BJ (cell line): ENCODE measurements around the gene SBNO2. TPM values are rescaled to one million over a fixed set of nuclear protein-coding genes. Genes with fewer than 3 reads are reported as not detected.

Experiments
- CTCF ChIA-PET: fragments of 350-600 bp; formaldehyde crosslinking; extraction: SDS; loops from one replicate; lab custom pipeline; 2021; ENCODE audit warnings: antibody characterized with exemption, inconsistent platforms; lab: Yijun Ruan, JAX
- POLR2A ChIA-PET: fragments of 300-600 bp; sonication (Branson Sonifier 250); formaldehyde crosslinking; extraction: SDS; loops from one replicate; lab custom pipeline; 2021; ENCODE audit warnings: antibody characterized with exemption; lab: Charles Lee
- DNase-seq: peaks from one replicate; pipeline ENCODE4 v3.0.0-alpha.2; 2011; ENCODE audit warnings: low read depth
- H3K27me3 ChIP-seq: 2 replicates; pipeline ENCODE4 v1.6.0; 2011; ENCODE audit warnings: low read length; ENCODE audit not compliant: control insufficient read depth, insufficient read depth
- H3K36me3 ChIP-seq: 2 replicates; pipeline ENCODE4 v1.5.1; 2011; ENCODE audit warnings: low read length; ENCODE audit not compliant: control insufficient read depth, insufficient read depth
- H3K4me3 ChIP-seq: 2 replicates; pipeline ENCODE4 v1.5.1; 2011; ENCODE audit warnings: low read depth, mild to moderate bottlenecking, control low read depth, low read length
- polyA plus RNA-seq: library from polyadenylated mRNA; depleted of rRNA; stranded (reverse); fragments of >200 nt; gene quantifications from 2 replicates; pipeline ENCODE4 v1.2.3, GENCODE V29; 2011
- TF ChIP-seq, protein P1 (sequence below): IDR thresholded peaks from 2 replicates; pipeline ENCODE4 v1.5.1; 2011; ENCODE audit warnings: low read depth, mild to moderate bottlenecking, control low read depth, inconsistent platforms, low read length, moderate library complexity; ENCODE audit not compliant: insufficient read depth

Gene SBNO2
- polyA plus RNA-seq, 1 experiment: 26.1 TPM

GRCh38 chr19:1140272-1141027 is 33.6 kb downstream of the SBNO2 start:
- TF ChIP-seq, protein P1, sequence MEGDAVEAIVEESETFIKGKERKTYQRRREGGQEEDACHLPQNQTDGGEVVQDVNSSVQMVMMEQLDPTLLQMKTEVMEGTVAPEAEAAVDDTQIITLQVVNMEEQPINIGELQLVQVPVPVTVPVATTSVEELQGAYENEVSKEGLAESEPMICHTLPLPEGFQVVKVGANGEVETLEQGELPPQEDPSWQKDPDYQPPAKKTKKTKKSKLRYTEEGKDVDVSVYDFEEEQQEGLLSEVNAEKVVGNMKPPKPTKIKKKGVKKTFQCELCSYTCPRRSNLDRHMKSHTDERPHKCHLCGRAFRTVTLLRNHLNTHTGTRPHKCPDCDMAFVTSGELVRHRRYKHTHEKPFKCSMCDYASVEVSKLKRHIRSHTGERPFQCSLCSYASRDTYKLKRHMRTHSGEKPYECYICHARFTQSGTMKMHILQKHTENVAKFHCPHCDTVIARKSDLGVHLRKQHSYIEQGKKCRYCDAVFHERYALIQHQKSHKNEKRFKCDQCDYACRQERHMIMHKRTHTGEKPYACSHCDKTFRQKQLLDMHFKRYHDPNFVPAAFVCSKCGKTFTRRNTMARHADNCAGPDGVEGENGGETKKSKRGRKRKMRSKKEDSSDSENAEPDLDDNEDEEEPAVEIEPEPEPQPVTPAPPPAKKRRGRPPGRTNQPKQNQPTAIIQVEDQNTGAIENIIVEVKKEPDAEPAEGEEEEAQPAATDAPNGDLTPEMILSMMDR: no peak
- no peak overlapping the region for H3K4me3 ChIP-seq
- ChIA-PET CTCF (no interaction called here), POLR2A (no interaction called here)
- peaks cover 27% of the 10 kb centered on the region for H3K36me3 ChIP-seq
- no peaks in the 10 kb centered on the region for H3K27me3 ChIP-seq
- no peak for DNase-seq

DNA sequence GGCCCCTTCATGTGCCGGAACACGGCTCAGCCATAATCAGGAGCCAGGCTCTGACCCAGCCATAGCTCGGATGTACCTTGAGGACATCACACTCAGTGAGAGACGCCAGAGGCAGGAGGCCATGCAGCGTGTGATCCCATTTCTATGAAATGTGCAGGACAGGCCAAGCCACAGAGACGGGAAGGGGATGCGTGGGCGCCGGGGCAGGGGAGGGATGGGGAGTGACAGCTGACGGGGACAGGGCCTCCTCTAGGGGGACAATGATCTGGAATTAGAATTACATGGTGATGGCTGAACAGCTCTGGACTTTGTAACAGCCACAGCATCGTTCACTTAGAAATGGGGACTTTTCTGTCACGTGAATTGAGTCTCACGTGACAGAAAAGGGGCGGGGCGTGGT is 34.9 kb downstream of the SBNO2 start:
- Histone ChIP-seq H3K36me3 (peaks cover 26% of the 10 kb centered on the region), H3K27me3 (no peaks in the 10 kb centered on the region), H3K4me3 (no peak overlapping the region)
- TF ChIP-seq, protein P1: no peak
- ChIA-PET CTCF (interaction anchor here (0.8 kb wide), 1 partner anchor 10 kb away, joined by 3 read pairs; no protein-coding TSS in a partner anchor), POLR2A (no interaction called here)
- no peak for DNase-seq

DNA sequence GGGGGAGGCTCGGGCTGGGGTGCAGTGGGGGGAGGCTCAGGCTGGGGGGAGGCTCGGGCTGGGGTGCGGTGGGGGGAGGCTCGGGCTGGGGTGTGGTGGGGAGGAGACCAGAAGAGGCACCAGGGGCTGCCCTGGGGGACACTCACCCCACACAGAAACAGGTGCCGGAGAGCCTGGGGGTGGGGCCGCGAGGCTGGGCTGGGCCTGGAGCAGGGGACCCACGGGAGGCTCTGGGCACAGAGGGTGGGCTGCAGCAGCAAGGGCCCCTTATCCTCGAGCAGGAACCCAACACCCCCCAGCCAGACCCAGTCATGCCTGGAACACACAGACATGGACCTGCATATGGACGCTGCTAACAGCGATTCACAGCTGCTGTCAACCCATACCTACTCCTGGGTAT is 35.9 kb downstream of the SBNO2 start:
- CTCF ChIA-PET: no interaction called here
- POLR2A ChIA-PET: no interaction called here
- DNase-seq: no peak
- TF ChIP-seq, protein P1: no peak
- Histone ChIP-seq H3K27me3 (no peaks in the 10 kb centered on the region), H3K4me3 (no peak overlapping the region), H3K36me3 (peaks cover 23% of the 10 kb centered on the region)

DNA sequence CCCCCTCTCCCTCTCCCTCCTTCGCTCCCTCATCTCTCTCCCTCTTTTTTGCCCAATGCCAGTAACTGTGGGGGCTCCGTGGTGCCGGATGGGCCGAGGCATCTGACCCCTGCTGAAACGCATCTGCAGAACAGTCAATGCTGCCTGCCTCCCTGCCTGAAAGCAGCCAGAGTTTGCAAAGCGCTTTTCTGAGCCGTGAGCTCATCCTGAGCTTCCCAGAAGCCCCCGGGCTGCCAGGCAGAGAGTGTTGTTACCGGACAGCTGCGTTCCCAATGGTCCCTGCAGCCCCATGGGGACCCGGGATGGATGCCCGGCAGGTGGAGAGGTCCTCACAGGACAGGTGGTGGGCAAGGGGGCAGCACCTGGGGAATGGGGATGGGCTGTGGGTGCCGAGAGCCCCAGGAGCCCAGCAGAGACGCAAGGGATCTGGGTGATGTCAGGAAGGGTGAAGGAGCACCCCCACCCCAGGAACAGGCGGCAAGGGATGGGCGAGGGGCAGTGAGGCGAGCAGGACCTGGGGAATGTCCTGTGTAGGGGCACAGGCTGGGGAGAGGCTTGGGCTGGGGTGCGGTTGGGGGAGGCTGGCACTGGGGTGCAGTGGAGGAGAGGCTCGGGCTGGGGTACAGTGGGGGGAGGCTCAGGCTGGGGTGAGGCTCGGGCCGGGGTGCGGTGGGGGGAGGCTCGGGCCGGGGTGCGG is 37.3 kb downstream of the SBNO2 start:
- TF ChIP-seq, protein P1: no peak
- DNase-seq: no peak
- peaks cover 20% of the 10 kb centered on the region for H3K36me3 ChIP-seq
- no peak overlapping the region for H3K4me3 ChIP-seq
- ChIA-PET CTCF (no interaction called here), POLR2A (no interaction called here)
- no peaks in the 10 kb centered on the region for H3K27me3 ChIP-seq

DNA sequence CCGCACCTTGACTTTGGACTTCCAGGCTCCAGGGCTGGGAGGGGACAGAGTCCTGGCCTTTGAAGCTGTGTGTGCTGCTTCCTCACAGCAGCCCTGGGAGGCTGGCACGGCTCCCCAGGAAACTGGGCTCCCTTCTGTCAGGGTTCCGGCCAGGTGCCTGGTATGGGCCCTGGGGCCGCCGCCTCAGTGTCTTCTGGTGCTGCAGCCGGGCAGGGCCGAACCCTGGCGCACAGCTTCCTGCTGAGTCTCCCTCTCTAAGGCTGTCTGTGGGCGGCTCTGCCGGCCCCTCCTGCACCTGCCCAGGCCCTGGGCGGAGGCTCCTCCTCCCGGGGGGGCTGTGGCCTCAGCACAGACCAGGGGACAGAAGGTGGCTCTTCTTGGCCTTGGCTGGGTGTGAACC is 37.9 kb downstream of the SBNO2 start:
- Histone ChIP-seq H3K4me3 (no peak overlapping the region), H3K36me3 (peaks cover 20% of the 10 kb centered on the region), H3K27me3 (no peaks in the 10 kb centered on the region)
- ChIA-PET POLR2A (no interaction called here), CTCF (interaction anchor here (3.0 kb wide), 1 partner anchor 23 kb away, joined by 10 read pairs; no protein-coding TSS in a partner anchor)
- TF ChIP-seq, protein P1: no peak
- DNase-seq: no peak
